Small intestine (tissue), 16 donors: ENCODE measurements around the gene SARS1. TPM values are rescaled to one million over a fixed set of nuclear protein-coding genes. Genes with fewer than 3 reads are reported as not detected.
A peak's percentile ranks its signal among the peaks of the same experiment; 100 is the strongest.
"Not testable (repeated sequence)": the region's sequence is repeated elsewhere in the genome, so short reads cannot be mapped to it uniquely, and the experiment has no call there.

Source experiments
- DNase-seq, 2 donors: peaks; one replicate each; pipeline versions ENCODE4 v3.0.0 to v3.0.0-alpha.2; 2013
- FAIRE-seq: peaks from 2 replicates; lab custom pipeline; 2012; peaks lifted over from hg19 to GRCh38; lab: Jason Lieb, UNC
- H3K27ac ChIP-seq, 3 donors: one replicate each; pipeline ENCODE4 v1.5.1; 2013; ENCODE audit warnings: low read length in 2 of 3, mild to moderate bottlenecking in 2 of 3, control low read depth in 1 of 3, inconsistent platforms in 1 of 3, low read depth in 1 of 3, moderate library complexity in 1 of 3
- H3K27me3 ChIP-seq, 3 donors: one replicate each; pipeline ENCODE4 v1.6.1; 2013; ENCODE audit warnings: low read length in 3 of 3, inconsistent platforms in 1 of 3; ENCODE audit not compliant: control insufficient read depth in 3 of 3, insufficient read depth in 3 of 3
- H3K36me3 ChIP-seq, 3 donors: one replicate each; pipeline ENCODE4 v1.6.1; 2013; ENCODE audit warnings: low read length in 3 of 3, inconsistent platforms in 1 of 3, low read depth in 1 of 3, mild to moderate bottlenecking in 1 of 3, moderate library complexity in 1 of 3; ENCODE audit not compliant: control insufficient read depth in 3 of 3, insufficient read depth in 2 of 3
- H3K4me1 ChIP-seq, 3 donors: one replicate each; pipeline ENCODE4 v1.6.1; 2013; ENCODE audit warnings: low read length in 2 of 3, inconsistent platforms in 1 of 3, low read depth in 1 of 3, mild to moderate bottlenecking in 1 of 3, moderate library complexity in 1 of 3; ENCODE audit not compliant: control insufficient read depth in 3 of 3, insufficient read depth in 2 of 3
- H3K4me3 ChIP-seq, 3 donors: one replicate each; pipeline ENCODE4 v1.5.1; 2013; ENCODE audit warnings: low read length in 3 of 3, control low read depth in 1 of 3, inconsistent platforms in 1 of 3, low read depth in 1 of 3, mild to moderate bottlenecking in 1 of 3, moderate library complexity in 1 of 3
- H3K9me3 ChIP-seq, 2 donors: one replicate each; pipeline ENCODE4 v1.6.1; 2013; ENCODE audit warnings: low read depth in 1 of 2, low read length in 1 of 2; ENCODE audit not compliant: control insufficient read depth in 2 of 2, insufficient read depth in 1 of 2
- WGBS, 3 donors: extraction: QIAGEN DNeasy Blood & Tissue Kit; methylation state at CpG; one replicate each; pipeline ENCODE4 v1.1.7; 2013; 5-methylcytosine and 5-hydroxymethylcytosine counted together
- long read RNA-seq, 10 donors: transcript quantifications; one replicate each; lab custom pipeline, GENCODE V29; 2026
- polyA plus RNA-seq, 4 donors: library from polyadenylated mRNA; stranded (reverse) in 3 of 4; unstranded in 1 of 4; fragments of 200-250 nt in 3 of 4; fragments of 120-200 nt in 1 of 4; gene quantifications; one replicate each; pipeline versions ENCODE4 v1.2.1 to v1.2.3, GENCODE V29; 2013
- donor health status: healthy with polysubstance abuse.
- donor health status: control.
- donor health status: control.
- donor health status: Bipolar disorder and iron deficiency.
- donor health status: healthy.

SARS1 gene
- 100 to 1,000 TPM in 3 of 4 donors, 10 to 100 TPM in 1; 99.1 to 190 (median 133) TPM for polyA plus RNA-seq
- long read RNA-seq, donor 1, result 0 reads
- long read RNA-seq, donor 2, transcript SARS-201 (11 exons, 1,852 nt), result major isoform, 13 of 17 reads
- long read RNA-seq, donor 2, partial matches to known transcripts, result 0 of 17 reads
- long read RNA-seq, donor 2, other reads (novel, unspliced or antisense), result 0 of 17 reads
- long read RNA-seq, donor 3, transcript SARS-201 (11 exons, 1,852 nt), result major isoform, 12 of 15 reads
- long read RNA-seq, donor 3, partial matches to known transcripts, result 0 of 15 reads
- long read RNA-seq, donor 3, other reads (novel, unspliced or antisense), result 0 of 15 reads
- long read RNA-seq, donor 4, result 0 reads
- long read RNA-seq, donor 5, transcript SARS-201 (11 exons, 1,852 nt), result major isoform, 7 of 15 reads
- long read RNA-seq, donor 5, partial matches to known transcripts, result 6 of 15 reads
- long read RNA-seq, donor 5, other reads (novel, unspliced or antisense), result 0 of 15 reads
- long read RNA-seq, donor 6, transcript SARS-201 (11 exons, 1,852 nt), result major isoform, 24 of 30 reads
- long read RNA-seq, donor 6, partial matches to known transcripts, result 0 of 30 reads
- long read RNA-seq, donor 6, other reads (novel, unspliced or antisense), result 0 of 30 reads
- long read RNA-seq, donor 7, result 0 reads
- long read RNA-seq, donor 8, partial matches to known transcripts, result 0 of 3 reads
- long read RNA-seq, donor 8, other reads (novel, unspliced or antisense), result 0 of 3 reads
- long read RNA-seq, donor 9, transcript SARS-201 (11 exons, 1,852 nt), result major isoform, 7 of 7 reads
- long read RNA-seq, donor 9, partial matches to known transcripts, result 0 of 7 reads
- long read RNA-seq, donor 9, other reads (novel, unspliced or antisense), result 0 of 7 reads
- long read RNA-seq, donor 10, transcript SARS-201 (11 exons, 1,852 nt), result major isoform, 32 of 47 reads
- long read RNA-seq, donor 10, partial matches to known transcripts, result 12 of 47 reads
- long read RNA-seq, donor 10, other reads (novel, unspliced or antisense), result 0 of 47 reads

GRCh38 chr1:109213824-109214693 is at the start of gene SARS1:
SARS1 (plus strand) TSS chr1:109213918; CDS start chr1:109213993, 75 bp downstream.
- Histone ChIP-seq H3K27ac (peak within 1 kb of the TSS; percentile 82 to 94 (median 93)), H3K4me3 (peak within 1 kb of the TSS; percentile 71 to 82 (median 81)), H3K4me1 (peaks cover 2 to 13% (median 5%) of the 10 kb centered on the region in 3 donors), H3K9me3 (no peaks in the 10 kb centered on the region), H3K27me3 (no peaks in the 10 kb centered on the region), H3K36me3 (peaks cover 0 to 10% (median 2%) of the 10 kb centered on the region in 3 donors)
- no peak for FAIRE-seq
- DNase-seq, result peak; percentile 93 to 96
- 0% methylated on average over 54 to 64 of the region's 64 CpGs for WGBS, 3 donors

- Histone ChIP-seq H3K4me1 (peaks cover 0 to 5% (median 0%) of the 10 kb centered on the region in 3 donors), H3K4me3 (no peak overlapping the region), H3K27ac (no peak overlapping the region), H3K36me3 (peaks cover 0 to 30% (median 0%) of the 10 kb centered on the region in 3 donors), H3K9me3 (no peaks in the 10 kb centered on the region), H3K27me3 (no peaks in the 10 kb centered on the region)
- DNase-seq (no peak), FAIRE-seq (no peak)
- 94 to 96% (median 95%) methylated on average over 8 of the region's 8 CpGs for WGBS, 3 donors
These were observed 49.2 kb upstream of the SARS1 start for GRCh38 chr1:109164538-109164937.

- FAIRE-seq, result no peak
- DNase-seq, result no peak
- Histone ChIP-seq H3K27ac (no peak overlapping the region), H3K9me3 (no peaks in the 10 kb centered on the region), H3K4me3 (no peak overlapping the region), H3K36me3 (peaks cover 0 to 33% (median 0%) of the 10 kb centered on the region in 3 donors), H3K4me1 (no peaks in the 10 kb centered on the region), H3K27me3 (no peaks in the 10 kb centered on the region)
- WGBS, 3 donors, result 62 to 88% (median 79%) methylated on average over 7 of the region's 7 CpGs
These were observed 46.7 kb upstream of the SARS1 start for GRCh38 chr1:109167001-109167506.

- WGBS, 3 donors, result 74 to 87% (median 81%) methylated on average over 7 of the region's 7 CpGs
- no peak overlapping the region for H3K27ac ChIP-seq
- no peak for FAIRE-seq
These were observed 43.5 kb upstream of the SARS1 start for GRCh38 chr1:109170035-109170764.

GRCh38 chr1:109171646-109172045 is 42.1 kb upstream of the SARS1 start:
- H3K4me3 ChIP-seq, result no peak overlapping the region
- H3K27ac ChIP-seq, result no peak overlapping the region
- peaks cover 0 to 22% (median 0%) of the 10 kb centered on the region in 3 donors for H3K36me3 ChIP-seq
- H3K9me3 ChIP-seq, result no peaks in the 10 kb centered on the region
- DNase-seq (no peak), FAIRE-seq (no peak)
- 94 to 96% (median 95%) methylated on average over 10 of the region's 10 CpGs for WGBS, 3 donors
- no peaks in the 10 kb centered on the region for H3K27me3 ChIP-seq
- peaks cover 0 to 5% (median 0%) of the 10 kb centered on the region in 3 donors for H3K4me1 ChIP-seq

More at GRCh38 chr1:109170035-109170764, 43.5 kb upstream of the SARS1 start:
- Histone ChIP-seq H3K4me3 (no peak overlapping the region), H3K4me1 (no peaks in the 10 kb centered on the region), H3K27me3 (no peaks in the 10 kb centered on the region), H3K36me3 (peaks cover 0 to 22% (median 0%) of the 10 kb centered on the region in 3 donors), H3K9me3 (no peaks in the 10 kb centered on the region)
- DNase-seq, result no peak

GRCh38 chr1:109176349-109176748 is 37.4 kb upstream of the SARS1 start:
- H3K4me1 ChIP-seq, result peaks cover 0 to 15% (median 0%) of the 10 kb centered on the region in 3 donors
- no CpG with 5 or more reads among the region's 1 CpG for WGBS, 3 donors
- not testable (repeated sequence) for H3K4me3 ChIP-seq, H3K27ac ChIP-seq, H3K27me3 ChIP-seq, H3K36me3 ChIP-seq, DNase-seq, FAIRE-seq, H3K9me3 ChIP-seq

- H3K9me3 ChIP-seq, H3K27me3 ChIP-seq, H3K4me3 ChIP-seq, DNase-seq, FAIRE-seq: not testable (repeated sequence)
- Histone ChIP-seq H3K36me3 (peaks cover 0 to 17% (median 0%) of the 10 kb centered on the region in 3 donors), H3K4me1 (peaks cover 0 to 20% (median 0%) of the 10 kb centered on the region in 3 donors), H3K27ac (peak overlapping the region; percentile 30 to 98 (median 73))
- 17 to 64% (median 31%) methylated on average over 3 of the region's 3 CpGs for WGBS, 3 donors
These were observed 33.0 kb upstream of the SARS1 start for GRCh38 chr1:109180715-109181084.
